WERI-Rb-1 (cell line): ENCODE measurements around the gene SEPTIN10.

Source experiments
- DNase-seq: peaks from one replicate; pipeline ENCODE4 v3.0.0-alpha.2; 2020
- H3K27ac ChIP-seq: fragments of 250-450 bp; sonication (Bioruptor Pico); 2 replicates; pipeline ENCODE4 v1.5.1; 2020; ENCODE audit warnings: mild to moderate bottlenecking, moderate library complexity
- H3K27me3 ChIP-seq: fragments of 250-450 bp; sonication (Bioruptor Pico); 2 replicates; pipeline ENCODE4 v1.5.1; 2021; ENCODE audit warnings: mild to moderate bottlenecking, low read depth, moderate library complexity; ENCODE audit not compliant: insufficient read depth, severe bottlenecking
- H3K36me3 ChIP-seq: fragments of 250-450 bp; sonication (Bioruptor Pico); 2 replicates; pipeline ENCODE4 v1.5.1; 2020; ENCODE audit warnings: mild to moderate bottlenecking, moderate library complexity
- H3K4me3 ChIP-seq: 2 replicates; pipeline ENCODE4 v1.5.1; 2011; ENCODE audit warnings: low read depth, mild to moderate bottlenecking, control low read depth, low read length
- H3K9me3 ChIP-seq: fragments of 250-450 bp; sonication (Bioruptor Pico); 2 replicates; pipeline ENCODE4 v1.5.1; 2021; ENCODE audit warnings: mild to moderate bottlenecking, moderate library complexity; ENCODE audit not compliant: severe bottlenecking
- CTCF ChIP-seq: IDR thresholded peaks from 2 replicates; pipeline ENCODE4 v1.5.1; 2011; ENCODE audit warnings: low read depth, mild to moderate bottlenecking, control low read depth, inconsistent platforms, low read length

SEPTIN10 gene

DNA sequence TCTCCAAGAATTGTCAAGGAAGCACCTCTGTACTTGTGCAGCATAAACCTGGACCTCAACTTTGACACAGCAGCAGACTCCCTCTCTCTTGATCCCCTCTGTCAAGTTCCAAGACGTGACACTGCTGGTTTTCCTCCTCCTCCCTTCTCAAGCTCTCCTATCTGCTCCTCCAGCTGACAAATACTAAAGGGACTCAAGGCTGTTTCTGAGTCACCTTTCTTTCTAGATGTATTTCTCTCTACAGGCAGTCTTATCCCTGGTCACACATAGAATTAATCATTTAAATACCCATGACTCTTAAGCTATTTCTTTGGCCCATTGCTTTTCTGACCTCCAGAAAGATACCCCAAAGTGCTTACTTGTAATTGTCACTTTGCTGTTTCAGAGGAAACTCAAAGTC, 53.5 kb downstream of the SEPTIN10 start:
- Histone ChIP-seq H3K9me3 (no peaks in the 10 kb centered on the region), H3K27me3 (no peaks in the 10 kb centered on the region), H3K4me3 (no peak overlapping the region), H3K27ac (no peak overlapping the region), H3K36me3 (no peaks in the 10 kb centered on the region)
- no peak for DNase-seq
- no peak for TF ChIP-seq CTCF

GRCh38 chr2:109558076-109558882, 55.5 kb downstream of the SEPTIN10 start:
- no peak for TF ChIP-seq CTCF
- no peaks in the 10 kb centered on the region for H3K9me3 ChIP-seq
- no peak overlapping the region for H3K4me3 ChIP-seq
- no peak overlapping the region for H3K27ac ChIP-seq
- no peaks in the 10 kb centered on the region for H3K36me3 ChIP-seq
- no peaks in the 10 kb centered on the region for H3K27me3 ChIP-seq
- DNase-seq, result no peak

DNA sequence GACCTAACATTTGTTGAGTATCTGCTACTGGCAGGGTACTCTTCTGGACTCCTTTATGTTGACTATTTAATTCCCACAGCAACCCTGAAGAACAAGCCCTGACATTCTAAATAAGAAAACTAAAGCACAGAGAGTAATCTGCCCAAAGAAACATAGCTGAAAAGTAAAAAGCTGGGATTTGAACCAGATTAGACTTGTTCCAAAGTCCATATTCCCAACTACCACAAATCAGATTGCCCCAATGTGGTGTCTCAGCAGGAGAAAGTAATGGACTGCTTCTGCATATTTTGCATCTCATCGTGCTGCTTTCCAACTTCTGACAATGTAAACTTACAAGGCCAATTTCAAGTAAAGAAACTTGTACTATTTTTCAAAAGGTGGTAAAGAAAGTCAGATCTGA, 56.5 kb downstream of the SEPTIN10 start:
- Histone ChIP-seq H3K9me3 (no peaks in the 10 kb centered on the region), H3K36me3 (peaks cover 4% of the 10 kb centered on the region; the same call in 1 of the 2 replicates), H3K27me3 (no peaks in the 10 kb centered on the region), H3K27ac (no peak overlapping the region), H3K4me3 (no peak overlapping the region)
- TF ChIP-seq CTCF, result no peak
- no peak for DNase-seq

DNA sequence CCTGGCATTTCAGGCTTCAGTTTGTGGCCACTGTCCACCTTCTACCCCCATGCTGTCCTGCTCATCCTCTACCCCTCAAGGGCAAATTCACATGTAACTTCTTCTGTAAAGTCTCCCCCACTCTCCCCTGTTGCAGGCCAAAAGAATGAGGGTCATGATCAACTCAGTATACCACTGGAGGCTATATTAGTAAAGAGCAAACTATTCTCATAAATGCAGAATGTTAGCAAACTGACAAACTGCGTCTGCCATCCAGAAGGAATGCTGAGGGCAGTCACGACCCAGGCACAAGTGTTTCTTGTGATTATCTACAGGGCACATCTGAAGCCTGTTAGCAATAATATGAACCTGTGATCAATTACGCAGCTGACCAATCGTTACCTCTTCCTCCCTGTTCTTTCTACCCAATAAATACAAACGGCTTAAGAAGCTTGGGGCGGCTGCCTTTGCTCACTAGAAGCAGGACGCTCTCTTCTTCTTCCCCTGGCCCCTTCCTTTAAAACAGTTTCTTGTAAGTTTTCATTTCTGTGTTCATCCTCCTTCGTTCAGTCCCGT, 58.3 kb downstream of the SEPTIN10 start:
- no peaks in the 10 kb centered on the region for H3K27me3 ChIP-seq
- no peak overlapping the region for H3K4me3 ChIP-seq
- H3K36me3 ChIP-seq, result peaks cover 9% of the 10 kb centered on the region; the same call in 1 of the 2 replicates
- TF ChIP-seq CTCF, result no peak
- H3K27ac ChIP-seq, result no peak overlapping the region
- no peak for DNase-seq
- no peaks in the 10 kb centered on the region for H3K9me3 ChIP-seq

DNA sequence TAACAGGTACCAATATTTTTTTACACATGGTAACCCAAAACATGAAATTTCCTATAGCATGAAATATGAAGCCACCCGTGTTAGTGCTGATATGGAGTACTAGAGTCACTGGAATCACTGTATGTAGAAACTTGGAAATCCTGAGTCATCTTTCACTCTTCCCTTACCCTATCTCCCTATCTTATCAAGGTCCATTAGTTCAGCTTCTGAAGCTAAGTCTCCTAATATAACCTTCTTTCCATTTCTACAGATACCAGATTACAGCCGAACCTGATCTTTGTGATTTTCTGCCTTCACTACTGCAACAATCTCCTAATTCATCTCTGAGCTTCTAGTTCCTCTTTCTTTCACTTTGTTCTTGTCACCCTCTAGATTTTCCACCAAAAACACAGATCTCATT, 59.0 kb downstream of the SEPTIN10 start:
- no peak for TF ChIP-seq CTCF
- Histone ChIP-seq H3K4me3 (no peak overlapping the region), H3K27ac (no peak overlapping the region), H3K27me3 (no peaks in the 10 kb centered on the region), H3K9me3 (no peaks in the 10 kb centered on the region), H3K36me3 (peaks cover 9% of the 10 kb centered on the region; the same call in 1 of the 2 replicates)
- DNase-seq, result no peak
